Vagina (tissue), 2 donors: ENCODE data around the gene ENTPD6.

Experiments
- POLR2A ChIP-seq, 2 donors: fragments of 450-650 bp; IDR thresholded peaks; one replicate each; pipeline ENCODE4 v1.6.1; 2017; ENCODE audit warnings: antibody characterized with exemption in 2 of 2, mild to moderate bottlenecking in 2 of 2, moderate library complexity in 2 of 2
- POLR2AphosphoS5 ChIP-seq, 2 donors: sonication (generic); formaldehyde crosslinking; IDR thresholded peaks; one replicate each; pipeline ENCODE4 v1.9.0; 2017; ENCODE audit warnings: antibody characterized with exemption in 2 of 2, mild to moderate bottlenecking in 2 of 2, low read depth in 1 of 2; ENCODE audit not compliant: insufficient read depth in 1 of 2
- TF ChIP-seq, protein P1 (sequence below), 3 experiments: fragments of 450-650 bp in 2 of 3; fragments of 200-600 bp in 1 of 3; sonication (generic) in 1 of 3; IDR thresholded peaks; one replicate each; pipeline ENCODE4 v1.5.1; 2017 to 2019; ENCODE audit warnings: antibody characterized with exemption in 3 of 3, mild to moderate bottlenecking in 2 of 3, moderate library complexity in 2 of 3

DNA sequence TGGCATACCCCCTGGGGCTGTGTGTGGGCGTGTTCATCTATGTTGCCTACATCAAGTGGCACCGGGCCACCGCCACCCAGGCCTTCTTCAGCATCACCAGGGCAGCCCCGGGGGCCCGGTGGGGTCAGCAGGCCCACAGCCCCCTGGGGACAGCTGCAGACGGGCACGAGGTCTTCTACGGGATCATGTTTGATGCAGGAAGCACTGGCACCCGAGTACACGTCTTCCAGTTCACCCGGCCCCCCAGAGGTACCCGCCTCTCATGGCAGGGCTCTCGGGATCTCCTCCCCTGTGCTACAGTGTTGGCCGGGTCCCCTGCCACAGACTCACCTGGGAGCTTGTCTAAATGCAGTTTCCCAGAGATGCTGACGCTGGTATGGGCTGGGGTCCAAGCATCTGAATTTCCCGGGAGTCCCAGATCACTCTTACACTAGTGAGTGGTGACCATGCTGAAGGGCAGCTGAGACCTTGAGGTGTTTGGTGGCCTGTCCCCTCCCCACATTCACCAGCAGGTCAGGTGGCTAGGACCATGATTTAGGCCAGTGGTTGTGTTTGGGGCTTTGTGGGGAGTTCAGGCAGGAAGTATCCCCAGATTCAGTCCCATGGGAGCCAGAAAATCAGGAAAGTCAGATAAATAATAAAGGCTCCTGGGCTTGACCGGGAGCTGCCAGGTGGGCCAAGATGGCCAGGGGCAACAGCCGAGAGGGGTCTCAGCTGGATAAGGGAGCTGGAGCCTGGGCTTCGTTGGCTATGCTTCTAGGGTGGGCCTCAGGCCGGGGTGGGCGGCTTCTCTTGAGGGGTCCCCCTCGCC is 11.8 kb downstream of the ENTPD6 start:
- TF ChIP-seq POLR2A (IDR thresholded peaks at IDR 0.05) (no peak), POLR2AphosphoS5 (IDR thresholded peaks at IDR 0.05; ENCODE audit: insufficient read depth in 1 of 2, low read depth in 1 of 2) (no peak)
- TF ChIP-seq, protein P1, sequence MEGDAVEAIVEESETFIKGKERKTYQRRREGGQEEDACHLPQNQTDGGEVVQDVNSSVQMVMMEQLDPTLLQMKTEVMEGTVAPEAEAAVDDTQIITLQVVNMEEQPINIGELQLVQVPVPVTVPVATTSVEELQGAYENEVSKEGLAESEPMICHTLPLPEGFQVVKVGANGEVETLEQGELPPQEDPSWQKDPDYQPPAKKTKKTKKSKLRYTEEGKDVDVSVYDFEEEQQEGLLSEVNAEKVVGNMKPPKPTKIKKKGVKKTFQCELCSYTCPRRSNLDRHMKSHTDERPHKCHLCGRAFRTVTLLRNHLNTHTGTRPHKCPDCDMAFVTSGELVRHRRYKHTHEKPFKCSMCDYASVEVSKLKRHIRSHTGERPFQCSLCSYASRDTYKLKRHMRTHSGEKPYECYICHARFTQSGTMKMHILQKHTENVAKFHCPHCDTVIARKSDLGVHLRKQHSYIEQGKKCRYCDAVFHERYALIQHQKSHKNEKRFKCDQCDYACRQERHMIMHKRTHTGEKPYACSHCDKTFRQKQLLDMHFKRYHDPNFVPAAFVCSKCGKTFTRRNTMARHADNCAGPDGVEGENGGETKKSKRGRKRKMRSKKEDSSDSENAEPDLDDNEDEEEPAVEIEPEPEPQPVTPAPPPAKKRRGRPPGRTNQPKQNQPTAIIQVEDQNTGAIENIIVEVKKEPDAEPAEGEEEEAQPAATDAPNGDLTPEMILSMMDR (IDR thresholded peaks at IDR 0.05) = no peak
